ENCODE data around the gene MRPL24.

MRPL24 gene

GRCh38 chr1:156754219-156754618 is 13.3 kb upstream of the MRPL24 start:
- Histone ChIP-seq H3K27me3 (ENCODE audit: control insufficient read depth, insufficient read depth, low read length) (no peaks in the 10 kb centered on the region), H3K4me1 (ENCODE audit: control insufficient read depth, insufficient read depth, low read length) (peaks cover 20% of the 10 kb centered on the region), H3K36me3 (ENCODE audit: control insufficient read depth, insufficient read depth, low read length) (no peaks in the 10 kb centered on the region), H3K27ac (ENCODE audit: low read depth, low read length) (no peak overlapping the region), H3K4me3 (ENCODE audit: low read length) (no peak overlapping the region), H3K9ac (ENCODE audit: low read length) (no peak overlapping the region)

- peaks cover 33% of the 10 kb centered on the region for H3K4me1 ChIP-seq (ENCODE audit: control insufficient read depth, insufficient read depth, low read length)
- H3K27ac ChIP-seq (ENCODE audit: low read depth, low read length), result no peak overlapping the region
- no peaks in the 10 kb centered on the region for H3K27me3 ChIP-seq (ENCODE audit: control insufficient read depth, insufficient read depth, low read length)
- H3K9ac ChIP-seq (ENCODE audit: low read length), result no peak overlapping the region
- H3K4me3 ChIP-seq (ENCODE audit: low read length), result peak overlapping the region; percentile 85
- no peaks in the 10 kb centered on the region for H3K36me3 ChIP-seq (ENCODE audit: control insufficient read depth, insufficient read depth, low read length)
Measured at GRCh38 chr1:156752843-156753482, 12.1 kb upstream of the MRPL24 start.

GRCh38 chr1:156751757-156752481 is 11.0 kb upstream of the MRPL24 start:
- H3K4me1 ChIP-seq (ENCODE audit: control insufficient read depth, insufficient read depth, low read length), result peaks cover 39% of the 10 kb centered on the region
- peak overlapping the region; percentile 81 for H3K9ac ChIP-seq (ENCODE audit: low read length)
- no peaks in the 10 kb centered on the region for H3K36me3 ChIP-seq (ENCODE audit: control insufficient read depth, insufficient read depth, low read length)
- H3K27ac ChIP-seq (ENCODE audit: low read depth, low read length), result peak overlapping the region; percentile 97
- H3K4me3 ChIP-seq (ENCODE audit: low read length), result peak overlapping the region; percentile 85
- H3K27me3 ChIP-seq (ENCODE audit: control insufficient read depth, insufficient read depth, low read length), result no peaks in the 10 kb centered on the region

- H3K4me1 ChIP-seq (ENCODE audit: control insufficient read depth, insufficient read depth, low read length), result peaks cover 39% of the 10 kb centered on the region
- H3K9ac ChIP-seq (ENCODE audit: low read length), result peak within 1 kb of the TSS; percentile 81
- peak within 1 kb of the TSS; percentile 97 for H3K27ac ChIP-seq (ENCODE audit: low read depth, low read length)
- peak within 1 kb of the TSS; percentile 85 for H3K4me3 ChIP-seq (ENCODE audit: low read length)
- H3K36me3 ChIP-seq (ENCODE audit: control insufficient read depth, insufficient read depth, low read length), result no peaks in the 10 kb centered on the region
- no peaks in the 10 kb centered on the region for H3K27me3 ChIP-seq (ENCODE audit: control insufficient read depth, insufficient read depth, low read length)
Measured at GRCh38 chr1:156751451-156751756, 10.5 kb upstream of the MRPL24 start, which contains the start of gene HDGF. TSS of gene HDGF (minus strand) at chr1:156751675. CDS start at chr1:156751429, 246 bp downstream.

GRCh38 chr1:156750711-156751450 is 10.0 kb upstream of the MRPL24 start:
- Histone ChIP-seq H3K9ac (ENCODE audit: low read length) (peak overlapping the region; percentile 50), H3K36me3 (ENCODE audit: control insufficient read depth, insufficient read depth, low read length) (no peaks in the 10 kb centered on the region), H3K27me3 (ENCODE audit: control insufficient read depth, insufficient read depth, low read length) (no peaks in the 10 kb centered on the region), H3K4me1 (ENCODE audit: control insufficient read depth, insufficient read depth, low read length) (peaks cover 44% of the 10 kb centered on the region), H3K27ac (ENCODE audit: low read depth, low read length) (peak overlapping the region; percentile 97), H3K4me3 (ENCODE audit: low read length) (peak overlapping the region; percentile 69)

GRCh38 chr1:156750191-156750672 is 9.3 kb upstream of the MRPL24 start:
- Histone ChIP-seq H3K27me3 (ENCODE audit: control insufficient read depth, insufficient read depth, low read length) (no peaks in the 10 kb centered on the region), H3K9ac (ENCODE audit: low read length) (peak overlapping the region; percentile 50), H3K4me1 (ENCODE audit: control insufficient read depth, insufficient read depth, low read length) (peaks cover 51% of the 10 kb centered on the region), H3K27ac (ENCODE audit: low read depth, low read length) (peak overlapping the region; percentile 97), H3K36me3 (ENCODE audit: control insufficient read depth, insufficient read depth, low read length) (no peaks in the 10 kb centered on the region), H3K4me3 (ENCODE audit: low read length) (peak overlapping the region; percentile 69)

GRCh38 chr1:156749419-156750118 is 8.7 kb upstream of the MRPL24 start:
- H3K9ac ChIP-seq (ENCODE audit: low read length), result peak overlapping the region; percentile 50
- H3K4me1 ChIP-seq (ENCODE audit: control insufficient read depth, insufficient read depth, low read length), result peaks cover 51% of the 10 kb centered on the region
- no peaks in the 10 kb centered on the region for H3K27me3 ChIP-seq (ENCODE audit: control insufficient read depth, insufficient read depth, low read length)
- H3K36me3 ChIP-seq (ENCODE audit: control insufficient read depth, insufficient read depth, low read length), result peaks cover 4% of the 10 kb centered on the region
- H3K4me3 ChIP-seq (ENCODE audit: low read length), result peak overlapping the region; percentile 69
- peak overlapping the region; percentile 97 for H3K27ac ChIP-seq (ENCODE audit: low read depth, low read length)

- Histone ChIP-seq H3K4me3 (ENCODE audit: low read length) (peak overlapping the region; percentile 69), H3K27me3 (ENCODE audit: control insufficient read depth, insufficient read depth, low read length) (no peaks in the 10 kb centered on the region), H3K4me1 (ENCODE audit: control insufficient read depth, insufficient read depth, low read length) (peaks cover 51% of the 10 kb centered on the region), H3K9ac (ENCODE audit: low read length) (peak overlapping the region; percentile 73), H3K27ac (ENCODE audit: low read depth, low read length) (peak overlapping the region; percentile 97), H3K36me3 (ENCODE audit: control insufficient read depth, insufficient read depth, low read length) (peaks cover 7% of the 10 kb centered on the region)
Measured at GRCh38 chr1:156748670-156749418, 8.0 kb upstream of the MRPL24 start.

- Histone ChIP-seq H3K9ac (ENCODE audit: low read length) (peak overlapping the region; percentile 73), H3K27me3 (ENCODE audit: control insufficient read depth, insufficient read depth, low read length) (no peaks in the 10 kb centered on the region), H3K36me3 (ENCODE audit: control insufficient read depth, insufficient read depth, low read length) (peaks cover 9% of the 10 kb centered on the region), H3K27ac (ENCODE audit: low read depth, low read length) (peak overlapping the region; percentile 97), H3K4me1 (ENCODE audit: control insufficient read depth, insufficient read depth, low read length) (peaks cover 49% of the 10 kb centered on the region), H3K4me3 (ENCODE audit: low read length) (peak overlapping the region; percentile 69)
Measured at GRCh38 chr1:156747742-156748669, 7.1 kb upstream of the MRPL24 start.

- Histone ChIP-seq H3K36me3 (ENCODE audit: control insufficient read depth, insufficient read depth, low read length) (peaks cover 12% of the 10 kb centered on the region), H3K27ac (ENCODE audit: low read depth, low read length) (peak overlapping the region; percentile 97), H3K27me3 (ENCODE audit: control insufficient read depth, insufficient read depth, low read length) (no peaks in the 10 kb centered on the region), H3K9ac (ENCODE audit: low read length) (peak overlapping the region; percentile 73), H3K4me1 (ENCODE audit: control insufficient read depth, insufficient read depth, low read length) (peaks cover 42% of the 10 kb centered on the region), H3K4me3 (ENCODE audit: low read length) (peak overlapping the region; percentile 74)
Measured at GRCh38 chr1:156746728-156747631, 6.1 kb upstream of the MRPL24 start.
